ENCODE measurements around the gene MTOR. TPM values are rescaled to one million over a fixed set of nuclear protein-coding genes. Genes with fewer than 3 reads are reported as not detected.

Gene MTOR
- polyA plus RNA-seq, 1 of the 3 experiments (the other 2 are of a cell fraction), result 20.9 TPM

DNA sequence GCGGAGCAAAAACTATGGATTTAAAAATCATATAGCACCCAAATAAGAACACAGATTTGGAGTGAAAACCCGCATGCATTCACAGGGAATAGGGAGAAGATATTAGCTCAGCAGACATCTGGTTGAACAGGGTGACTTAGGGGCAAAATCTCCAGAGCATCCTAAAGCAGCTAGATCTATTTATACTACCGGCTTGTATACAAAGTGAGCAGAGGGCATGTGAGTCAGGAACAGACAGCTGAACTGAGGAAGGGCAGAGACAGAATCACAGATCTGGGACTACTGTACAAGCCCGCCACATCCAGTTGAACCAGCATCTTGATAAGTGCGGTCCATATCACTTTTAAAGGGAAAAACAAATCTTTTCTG, 127.5 kb downstream of the MTOR start:
- no peak overlapping the region for H3K4me3 ChIP-seq (ENCODE audit: low read depth in 2 of 2, low read length in 1 of 2)
- peak; percentile 54 for DNase-seq
- peaks cover 54 to 60% of the 10 kb centered on the region in 2 experiments for H3K36me3 ChIP-seq (replicated peaks in 1 of 2; ENCODE audit: control insufficient read depth in 1 of 2, insufficient read depth in 2 of 2, low read length in 1 of 2)
- no peak overlapping the region for H2AFZ ChIP-seq (ENCODE audit: low read depth)
- H3K27me3 ChIP-seq (ENCODE audit: insufficient read depth), result no peaks in the 10 kb centered on the region
- H3F3A ChIP-seq (replicated peaks; ENCODE audit: insufficient read depth), result peaks cover 11% of the 10 kb centered on the region
- TF ChIP-seq RAD21 (IDR thresholded peaks at IDR 0.05; ENCODE audit: low read length), result 0 out of 2 replicates have a peak, but pooled peaks have one; percentile 8
- no peak for TF ChIP-seq GABPA (IDR thresholded peaks at IDR 0.05; ENCODE audit: low read depth)
- 0 out of 2 replicates have a peak, but pooled peaks have one; percentile 42 for TF ChIP-seq MXI1 (IDR thresholded peaks at IDR 0.05; ENCODE audit: low read depth, low read length)
- H3K79me2 ChIP-seq (ENCODE audit: insufficient read depth), result no peaks in the 10 kb centered on the region
- H3K4me1 ChIP-seq (ENCODE audit: control insufficient read depth in 1 of 2, insufficient read depth in 2 of 2, low read depth in 1 of 2, low read length in 1 of 2), result peaks cover 18 to 38% of the 10 kb centered on the region in 2 experiments
- POLR2A ChIA-PET, result interaction anchor here (0.6 to 1.2 kb wide), 2 partner anchors 40 to 45 kb away, joined by 3 to 6 read pairs; no protein-coding TSS in a partner anchor
- H3K9me2 ChIP-seq, result no peaks in the 10 kb centered on the region
- H3K4me2 ChIP-seq, result peak overlapping the region; percentile 28
- H3K9ac ChIP-seq, result no peak overlapping the region
- CTCF ChIA-PET, result interaction anchor here (0.5 to 2.5 kb wide), 4 partner anchors 13 to 103 kb away, joined by 3 to 9 read pairs (median 3); no protein-coding TSS in a partner anchor
- peaks cover 5% of the 10 kb centered on the region; the same call in 1 of the 2 replicates for H4K20me1 ChIP-seq (ENCODE audit: insufficient read depth)
- peak overlapping the region; percentile 4 to 88; a peak in 2 of 4 replicates for H3K27ac ChIP-seq (ENCODE audit: low read depth in 2 of 2, low read length in 1 of 2)
- no peaks in the 10 kb centered on the region for H3K9me3 ChIP-seq
- 69% methylated on average over 5 of the region's 5 CpGs for WGBS (ENCODE audit: low lambda C conversion rate)

DNA sequence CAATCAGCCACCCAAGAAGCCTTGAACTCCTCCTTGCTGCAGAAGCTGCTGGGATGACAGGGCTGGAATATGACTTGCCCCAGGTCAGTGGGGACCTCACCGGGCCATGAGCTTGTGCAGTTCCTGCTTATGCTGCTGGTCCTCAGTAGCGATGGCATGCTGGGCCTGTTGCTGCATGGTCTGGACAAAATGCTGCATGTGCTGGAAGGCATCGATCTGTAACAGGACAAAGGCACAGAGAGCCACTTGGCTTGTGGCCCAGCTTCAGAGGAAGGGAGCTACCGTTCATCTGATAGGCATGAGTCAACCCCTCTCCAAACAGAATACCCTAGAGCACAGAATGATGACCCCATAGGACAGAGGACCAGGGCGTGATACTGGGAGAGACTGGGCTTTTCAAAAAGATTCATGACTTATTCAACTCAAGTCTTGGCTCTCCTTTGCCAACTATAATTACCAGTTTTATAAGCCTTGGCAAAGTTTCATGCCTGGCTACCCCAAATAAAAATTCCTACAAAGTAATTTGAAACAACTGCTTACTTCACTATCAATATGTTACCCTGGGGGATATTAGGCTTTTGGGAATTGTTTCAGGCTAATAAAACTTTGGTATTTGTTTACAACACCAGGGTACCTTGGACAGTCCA, 128.0 kb downstream of the MTOR start:
- 18% methylated on average over 5 of the region's 5 CpGs for WGBS (ENCODE audit: low lambda C conversion rate)
- TF ChIP-seq, protein P1, sequence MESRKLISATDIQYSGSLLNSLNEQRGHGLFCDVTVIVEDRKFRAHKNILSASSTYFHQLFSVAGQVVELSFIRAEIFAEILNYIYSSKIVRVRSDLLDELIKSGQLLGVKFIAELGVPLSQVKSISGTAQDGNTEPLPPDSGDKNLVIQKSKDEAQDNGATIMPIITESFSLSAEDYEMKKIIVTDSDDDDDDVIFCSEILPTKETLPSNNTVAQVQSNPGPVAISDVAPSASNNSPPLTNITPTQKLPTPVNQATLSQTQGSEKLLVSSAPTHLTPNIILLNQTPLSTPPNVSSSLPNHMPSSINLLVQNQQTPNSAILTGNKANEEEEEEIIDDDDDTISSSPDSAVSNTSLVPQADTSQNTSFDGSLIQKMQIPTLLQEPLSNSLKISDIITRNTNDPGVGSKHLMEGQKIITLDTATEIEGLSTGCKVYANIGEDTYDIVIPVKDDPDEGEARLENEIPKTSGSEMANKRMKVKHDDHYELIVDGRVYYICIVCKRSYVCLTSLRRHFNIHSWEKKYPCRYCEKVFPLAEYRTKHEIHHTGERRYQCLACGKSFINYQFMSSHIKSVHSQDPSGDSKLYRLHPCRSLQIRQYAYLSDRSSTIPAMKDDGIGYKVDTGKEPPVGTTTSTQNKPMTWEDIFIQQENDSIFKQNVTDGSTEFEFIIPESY (IDR thresholded peaks at IDR 0.05; ENCODE audit: borderline replicate concordance, low read depth), result no peak
- no peak for TF ChIP-seq JUND (IDR thresholded peaks at IDR 0.05)
- TF ChIP-seq USF2 (IDR thresholded peaks at IDR 0.05; ENCODE audit: borderline replicate concordance, low read depth, low read length), result no peak
- TF ChIP-seq POLR2AphosphoS5 (IDR thresholded peaks at IDR 0.05; ENCODE audit: low read depth, low read length), result no peak
- TF ChIP-seq EP300 (IDR thresholded peaks at IDR 0.05; ENCODE audit: borderline replicate concordance in 1 of 2, low read depth in 1 of 2, low read length in 1 of 2), result peak in 1 of 2 experiments; percentile 72; a peak in 3 of 4 replicates
- TF ChIP-seq, protein P2, sequence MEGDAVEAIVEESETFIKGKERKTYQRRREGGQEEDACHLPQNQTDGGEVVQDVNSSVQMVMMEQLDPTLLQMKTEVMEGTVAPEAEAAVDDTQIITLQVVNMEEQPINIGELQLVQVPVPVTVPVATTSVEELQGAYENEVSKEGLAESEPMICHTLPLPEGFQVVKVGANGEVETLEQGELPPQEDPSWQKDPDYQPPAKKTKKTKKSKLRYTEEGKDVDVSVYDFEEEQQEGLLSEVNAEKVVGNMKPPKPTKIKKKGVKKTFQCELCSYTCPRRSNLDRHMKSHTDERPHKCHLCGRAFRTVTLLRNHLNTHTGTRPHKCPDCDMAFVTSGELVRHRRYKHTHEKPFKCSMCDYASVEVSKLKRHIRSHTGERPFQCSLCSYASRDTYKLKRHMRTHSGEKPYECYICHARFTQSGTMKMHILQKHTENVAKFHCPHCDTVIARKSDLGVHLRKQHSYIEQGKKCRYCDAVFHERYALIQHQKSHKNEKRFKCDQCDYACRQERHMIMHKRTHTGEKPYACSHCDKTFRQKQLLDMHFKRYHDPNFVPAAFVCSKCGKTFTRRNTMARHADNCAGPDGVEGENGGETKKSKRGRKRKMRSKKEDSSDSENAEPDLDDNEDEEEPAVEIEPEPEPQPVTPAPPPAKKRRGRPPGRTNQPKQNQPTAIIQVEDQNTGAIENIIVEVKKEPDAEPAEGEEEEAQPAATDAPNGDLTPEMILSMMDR (IDR thresholded peaks at IDR 0.05), result no peak
- peak; percentile 74; the same call in 1 of the 2 replicates for TF ChIP-seq RCOR1 (IDR thresholded peaks at IDR 0.05; ENCODE audit: low read length)
- TF ChIP-seq RAD21 (IDR thresholded peaks at IDR 0.05; ENCODE audit: low read length), result no peak; the same call in 1 of the 2 replicates
- no peak for TF ChIP-seq EZH2phosphoT487 (IDR thresholded peaks at IDR 0.05; ENCODE audit: borderline replicate concordance, low read depth)
- no peak for TF ChIP-seq IRF3 (IDR thresholded peaks at IDR 0.05; ENCODE audit: low read depth, low read length)
- peak; percentile 67; the same call in 1 of the 2 replicates for TF ChIP-seq GATA2 (CRISPR knock-in tag; IDR thresholded peaks at IDR 0.05)
- TF ChIP-seq SIN3A (IDR thresholded peaks at IDR 0.05; ENCODE audit: borderline replicate concordance, low read depth, low read length), result no peak
- peak; percentile 85 for TF ChIP-seq MXI1 (IDR thresholded peaks at IDR 0.05; ENCODE audit: low read depth, low read length)
- TF ChIP-seq USF1 (IDR thresholded peaks at IDR 0.05; ENCODE audit: borderline replicate concordance, low read depth), result no peak
- TF ChIP-seq GABPA (IDR thresholded peaks at IDR 0.05; ENCODE audit: low read depth), result no peak
- no peak for TF ChIP-seq YY1 (IDR thresholded peaks at IDR 0.05; ENCODE audit: low read depth)
- TF ChIP-seq FOXM1 (IDR thresholded peaks at IDR 0.05; ENCODE audit: low read depth), result no peak
- TF ChIP-seq, protein P3, sequence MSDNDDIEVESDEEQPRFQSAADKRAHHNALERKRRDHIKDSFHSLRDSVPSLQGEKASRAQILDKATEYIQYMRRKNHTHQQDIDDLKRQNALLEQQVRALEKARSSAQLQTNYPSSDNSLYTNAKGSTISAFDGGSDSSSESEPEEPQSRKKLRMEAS (IDR thresholded peaks at IDR 0.05; ENCODE audit: low read depth), result peak; percentile 80

More for the DNA sequence above, 128.0 kb downstream of the MTOR start:
- H3K79me2 ChIP-seq (ENCODE audit: insufficient read depth), result no peaks in the 10 kb centered on the region
- ChIA-PET CTCF (interaction anchor here (0.5 to 3.5 kb wide), 6 partner anchors 13 to 104 kb away, joined by 3 to 19 read pairs (median 3); no protein-coding TSS in a partner anchor), POLR2A (interaction anchor here (0.6 to 1.2 kb wide), 2 partner anchors 41 to 46 kb away, joined by 3 to 6 read pairs; no protein-coding TSS in a partner anchor)
- H3K4me2 ChIP-seq, result peak overlapping the region; percentile 28
- H2AFZ ChIP-seq (ENCODE audit: low read depth), result no peak overlapping the region
- H3K9ac ChIP-seq, result no peak overlapping the region
- no peak overlapping the region for H3K4me3 ChIP-seq (ENCODE audit: low read depth in 2 of 2, low read length in 1 of 2)
- peaks cover 18 to 36% of the 10 kb centered on the region in 2 experiments for H3K4me1 ChIP-seq (ENCODE audit: control insufficient read depth in 1 of 2, insufficient read depth in 2 of 2, low read depth in 1 of 2, low read length in 1 of 2)
- no peaks in the 10 kb centered on the region for H3K9me3 ChIP-seq
- H3F3A ChIP-seq (replicated peaks; ENCODE audit: insufficient read depth), result peaks cover 11% of the 10 kb centered on the region
- H4K20me1 ChIP-seq (ENCODE audit: insufficient read depth), result peaks cover 5% of the 10 kb centered on the region; the same call in 1 of the 2 replicates
- H3K36me3 ChIP-seq (replicated peaks in 1 of 2; ENCODE audit: control insufficient read depth in 1 of 2, insufficient read depth in 2 of 2, low read length in 1 of 2), result peaks cover 54 to 64% of the 10 kb centered on the region in 2 experiments
- no peaks in the 10 kb centered on the region for H3K27me3 ChIP-seq (ENCODE audit: insufficient read depth)
- H3K9me2 ChIP-seq, result no peaks in the 10 kb centered on the region
- peak; percentile 78 for DNase-seq
- peak overlapping the region; percentile 4 to 88; a peak in 2 of 4 replicates for H3K27ac ChIP-seq (ENCODE audit: low read depth in 2 of 2, low read length in 1 of 2)
